Measurements from ENCODE around the gene ENOPH1.

GRCh38 chr4:82493721-82494425 lies 63.5 kb downstream of the ENOPH1 start:
- TF ChIP-seq ZNF660 (tag by site-specific recombination; IDR thresholded peaks at IDR 0.05) = no peak
- no peak for TF ChIP-seq ZXDB (tag by site-specific recombination; IDR thresholded peaks at IDR 0.05)
- TF ChIP-seq CTCF (tag by site-specific recombination; IDR thresholded peaks at IDR 0.05) = no peak
- TF ChIP-seq ZNF48 (tag by site-specific recombination; IDR thresholded peaks at IDR 0.05) = no peak
- TF ChIP-seq ZNF548 (tag by site-specific recombination; IDR thresholded peaks at IDR 0.05) = no peak
- no peak for TF ChIP-seq ZNF510 (tag by site-specific recombination; IDR thresholded peaks at IDR 0.05; ENCODE audit: insufficient replicate concordance)
- TF ChIP-seq TCF7L2 (IDR thresholded peaks at IDR 0.05; ENCODE audit: borderline replicate concordance, low read depth, low read length) = no peak
- no peak for TF ChIP-seq IKZF3 (tag by site-specific recombination; IDR thresholded peaks at IDR 0.05)
- TF ChIP-seq ZNF610 (tag by site-specific recombination; IDR thresholded peaks at IDR 0.05; ENCODE audit: borderline replicate concordance) = no peak
- no peak for TF ChIP-seq INSM2 (tag by site-specific recombination; IDR thresholded peaks at IDR 0.05)
- no peak for TF ChIP-seq ZNF785 (tag by site-specific recombination; IDR thresholded peaks at IDR 0.05)

Data from HEK293 (cell line).